Activated gamma-delta T cell treated with Interleukin-2 at 50 U/mL for 16 hours (primary cell): Measurements from ENCODE around the gene LSMEM2.
"Not testable (repeated sequence)": the region's sequence is repeated elsewhere in the genome, so short reads cannot be mapped to it uniquely, and the experiment has no call there.

Experiments
- DNase-seq: peaks from one replicate; pipeline ENCODE4 v3.0.0-alpha.2; 2020

The LSMEM2 gene

GRCh38 chr3:50266017-50266416, 12.9 kb upstream of the LSMEM2 start:
- DNase-seq = no peak

- DNase-seq = no peak
Observed at GRCh38 chr3:50266836-50267235, 12.1 kb upstream of the LSMEM2 start.

GRCh38 chr3:50267280-50267913, 11.5 kb upstream of the LSMEM2 start:
- no peak for DNase-seq

GRCh38 chr3:50268276-50268675, 10.6 kb upstream of the LSMEM2 start:
- DNase-seq = no peak

GRCh38 chr3:50268703-50269451, 10.0 kb upstream of the LSMEM2 start, which contains the start of gene SEMA3B:
TSS of gene SEMA3B (plus strand) at chr3:50269147. CDS start at chr3:50269241, 94 bp downstream.
- DNase-seq = no peak

GRCh38 chr3:50269460-50269859, 9.4 kb upstream of the LSMEM2 start:
- no peak for DNase-seq

GRCh38 chr3:50269977-50270413, 8.9 kb upstream of the LSMEM2 start:
- no peak for DNase-seq

GRCh38 chr3:50270422-50271224, 8.3 kb upstream of the LSMEM2 start:
- no peak for DNase-seq

GRCh38 chr3:50271314-50271936, 7.5 kb upstream of the LSMEM2 start:
- DNase-seq = no peak

GRCh38 chr3:50272538-50272910, 6.4 kb upstream of the LSMEM2 start:
- DNase-seq = not testable (repeated sequence)

GRCh38 chr3:50272911-50273688, 5.8 kb upstream of the LSMEM2 start:
- DNase-seq = peak; percentile 87

- DNase-seq = no peak
Observed at GRCh38 chr3:50273689-50274065, 5.2 kb upstream of the LSMEM2 start.

- DNase-seq = peak; percentile 57
Observed at GRCh38 chr3:50274371-50275104, 4.3 kb upstream of the LSMEM2 start.

GRCh38 chr3:50275141-50275995, 3.5 kb upstream of the LSMEM2 start:
- no peak for DNase-seq

GRCh38 chr3:50275996-50276761, 2.7 kb upstream of the LSMEM2 start:
- DNase-seq = no peak

- DNase-seq = no peak
Observed at GRCh38 chr3:50276762-50277101, 2.2 kb upstream of the LSMEM2 start.

GRCh38 chr3:50278123-50278879, 586 bp upstream of the LSMEM2 start:
- DNase-seq = no peak

- no peak for DNase-seq
Observed at GRCh38 chr3:50279255-50280016, 549 bp downstream of the LSMEM2 start.
